Neural cell (in vitro differentiated cells): ENCODE measurements around the gene CCDC74A.
"Not testable (repeated sequence)": the region's sequence is repeated elsewhere in the genome, so short reads cannot be mapped to it uniquely, and the experiment has no call there.

Experiments
- CTCF ChIP-seq: fragments of 450-650 bp; IDR thresholded peaks from 2 replicates; pipeline ENCODE4 v1.5.1; 2014; ENCODE audit warnings: antibody characterized with exemption, mild to moderate bottlenecking, moderate library complexity; ENCODE audit not compliant: poor library complexity, severe bottlenecking
- EP300 ChIP-seq: fragments of 450-650 bp; conservative IDR thresholded peaks from 2 replicates; pipeline ENCODE4 v1.6.1; 2014; ENCODE audit warnings: antibody characterized with exemption, mild to moderate bottlenecking, moderate library complexity; ENCODE audit not compliant: poor library complexity, severe bottlenecking
- POLR2AphosphoS5 ChIP-seq: IDR thresholded peaks from 2 replicates; pipeline ENCODE4 v1.6.1; 2012
- RAD21 ChIP-seq: fragments of 450-650 bp; conservative IDR thresholded peaks from 2 replicates; pipeline ENCODE4 v1.6.1; 2014; ENCODE audit warnings: antibody characterized with exemption, mild to moderate bottlenecking, moderate library complexity
- REST ChIP-seq: IDR thresholded peaks from 2 replicates; pipeline ENCODE4 v1.6.1; 2012; ENCODE audit warnings: borderline replicate concordance
- SMC3 ChIP-seq: fragments of 450-650 bp; conservative IDR thresholded peaks from 2 replicates; pipeline ENCODE4 v1.6.1; 2014; ENCODE audit warnings: antibody characterized with exemption, mild to moderate bottlenecking, moderate library complexity; ENCODE audit not compliant: poor library complexity

GRCh38 chr2:131518531-131518930 lies 9.2 kb upstream of the CCDC74A start:
- TF ChIP-seq CTCF, REST, POLR2AphosphoS5, SMC3, EP300, RAD21: not testable (repeated sequence)
